Activated CD4-positive, alpha-beta T cell treated with anti-CD3 and anti-CD28 coated beads for 24 hours (primary cell): ENCODE results near the gene NBPF12.
"Not testable (repeated sequence)": the region's sequence is repeated elsewhere in the genome, so short reads cannot be mapped to it uniquely, and the experiment has no call there.

Source experiments
- DNase-seq, 2 donors: peaks; one replicate each; pipeline ENCODE4 v3.0.0-alpha.2; 2020; ENCODE audit warnings: low read depth in 2 of 2

The NBPF12 gene

DNA sequence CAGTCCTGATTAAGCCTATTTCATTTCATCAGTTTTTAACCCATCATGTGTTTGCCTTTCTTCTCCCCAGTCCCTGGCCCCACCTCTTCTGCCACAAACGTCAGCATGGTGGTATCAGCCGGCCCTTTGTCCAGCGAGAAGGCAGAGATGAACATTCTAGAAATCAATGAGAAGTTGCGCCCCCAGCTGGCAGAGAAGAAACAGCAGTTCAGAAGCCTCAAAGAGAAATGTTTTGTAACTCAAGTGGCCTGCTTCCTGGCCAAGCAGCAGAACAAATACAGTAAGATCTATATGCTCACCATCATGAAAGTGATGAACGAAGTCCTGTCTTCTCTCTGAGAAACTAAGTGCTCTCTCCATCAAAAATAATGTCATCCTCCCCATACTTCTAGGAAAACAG lies 34.6 kb downstream of the NBPF12 start:
- DNase-seq = not testable (repeated sequence)

DNA sequence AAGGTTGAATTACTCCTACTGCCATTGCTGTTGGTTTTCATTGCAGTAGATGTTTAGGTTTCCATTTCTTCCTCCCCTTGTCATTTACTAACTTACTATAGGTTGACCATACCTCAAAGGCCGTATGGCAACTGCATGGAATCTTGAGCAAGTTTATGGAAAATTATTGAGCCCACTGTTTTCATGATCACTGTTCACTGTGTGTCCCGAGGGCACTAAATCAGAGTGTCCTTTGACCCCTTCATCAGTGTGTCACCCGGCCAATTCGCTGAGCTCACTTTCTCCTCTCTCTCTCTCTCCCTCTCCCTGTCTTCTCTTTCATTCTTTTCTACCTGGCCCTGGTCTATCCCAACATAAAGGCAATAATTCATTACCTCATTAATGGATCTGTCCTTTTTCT lies 47.7 kb downstream of the NBPF12 start:
- DNase-seq = not testable (repeated sequence)

DNA sequence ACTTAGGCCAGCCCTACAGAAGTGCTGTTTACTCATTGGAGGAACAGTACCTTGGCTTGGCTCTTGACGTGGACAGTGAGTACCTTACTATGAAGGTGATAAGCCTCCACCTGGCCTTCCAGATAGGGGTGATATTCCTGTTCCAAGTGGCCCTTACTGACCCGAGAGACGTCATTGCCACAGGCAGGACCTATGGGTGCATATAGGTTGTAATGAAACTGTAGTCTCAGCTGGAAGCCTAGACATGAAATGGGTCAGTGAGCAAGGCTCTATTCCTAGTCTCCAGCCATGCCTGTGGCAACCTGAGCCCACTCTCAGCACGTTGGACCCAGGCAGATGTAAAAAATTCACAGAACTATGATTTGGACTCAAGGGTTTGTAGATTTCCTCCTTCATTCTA lies 48.3 kb downstream of the NBPF12 start:
- DNase-seq = not testable (repeated sequence)

DNA sequence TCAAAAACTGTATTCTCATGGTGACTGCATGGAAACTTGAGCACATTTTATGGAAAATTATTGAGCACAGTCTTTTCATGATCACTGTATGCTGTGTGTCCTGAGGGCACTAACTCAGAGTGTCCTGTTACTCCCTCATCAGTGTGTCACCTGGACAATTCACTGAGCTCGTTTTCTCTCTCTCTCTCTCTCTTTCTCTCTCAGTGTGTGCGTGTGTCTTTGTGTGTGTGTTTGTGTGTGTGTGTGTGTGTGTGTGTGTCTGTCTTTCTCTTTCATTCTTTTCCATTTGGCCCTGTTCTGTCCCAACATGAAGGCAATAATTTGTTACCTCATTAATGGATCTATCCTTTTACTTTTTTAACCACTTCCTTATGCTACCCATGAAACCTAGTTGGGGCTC lies 49.4 kb downstream of the NBPF12 start:
- DNase-seq = not testable (repeated sequence)

DNA sequence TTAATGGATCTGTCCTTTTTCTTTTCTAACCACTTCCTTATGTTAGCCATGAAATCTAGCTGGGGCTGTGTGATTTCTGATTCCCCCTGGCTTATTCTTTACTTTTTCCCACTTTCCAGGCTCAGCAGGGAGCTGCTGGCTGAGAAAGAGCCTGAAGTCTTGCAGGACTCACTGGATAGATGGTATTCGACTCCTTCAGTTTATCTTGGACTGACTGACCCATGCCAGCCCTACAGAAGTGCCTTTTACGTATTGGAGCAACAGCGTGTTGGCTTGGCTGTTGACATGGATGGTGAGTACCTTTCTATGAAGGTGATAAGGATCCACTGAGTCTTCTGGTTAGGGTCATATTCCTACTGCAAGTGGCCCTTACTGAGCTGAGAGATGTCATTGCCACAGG lies 51.3 kb downstream of the NBPF12 start:
- not testable (repeated sequence) for DNase-seq

DNA sequence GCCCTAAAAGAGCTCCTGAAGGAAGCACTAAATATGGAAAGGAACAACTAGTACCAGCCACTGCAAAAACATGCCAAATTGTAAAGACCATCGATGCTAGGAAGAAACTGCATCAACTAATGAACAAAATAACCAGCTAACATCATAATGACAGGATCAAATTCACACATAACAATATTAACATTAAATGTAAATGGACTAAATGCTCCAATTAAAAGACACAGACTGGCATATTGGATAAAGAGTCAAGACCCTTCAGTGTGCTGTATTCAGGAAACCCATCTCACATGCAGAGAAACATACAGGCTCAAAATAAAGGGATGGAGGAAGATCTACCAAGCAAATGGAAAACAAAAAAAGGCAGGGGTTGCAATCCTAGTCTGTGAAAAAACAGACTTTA lies 70.4 kb downstream of the NBPF12 start:
- DNase-seq = not testable (repeated sequence)

DNA sequence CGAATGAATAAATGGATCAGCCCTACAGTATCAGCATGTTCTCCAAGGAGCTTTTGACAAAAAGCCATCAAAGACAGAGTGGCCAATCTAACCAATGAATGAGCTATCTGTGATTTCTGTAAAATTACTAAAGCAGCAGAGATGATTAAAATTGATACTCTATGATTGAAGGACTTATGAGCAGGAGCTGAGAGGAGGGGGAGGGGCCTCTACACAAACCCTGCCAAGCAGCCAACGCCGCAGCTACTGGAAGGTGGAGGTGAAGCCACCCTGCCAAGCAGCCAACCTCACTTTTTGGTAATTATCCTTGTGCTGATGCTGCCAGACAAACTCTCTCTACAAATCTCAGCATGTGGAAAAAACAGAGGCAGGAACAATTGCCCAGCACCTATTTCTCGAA lies 88.9 kb downstream of the NBPF12 start:
- DNase-seq = not testable (repeated sequence)

DNA sequence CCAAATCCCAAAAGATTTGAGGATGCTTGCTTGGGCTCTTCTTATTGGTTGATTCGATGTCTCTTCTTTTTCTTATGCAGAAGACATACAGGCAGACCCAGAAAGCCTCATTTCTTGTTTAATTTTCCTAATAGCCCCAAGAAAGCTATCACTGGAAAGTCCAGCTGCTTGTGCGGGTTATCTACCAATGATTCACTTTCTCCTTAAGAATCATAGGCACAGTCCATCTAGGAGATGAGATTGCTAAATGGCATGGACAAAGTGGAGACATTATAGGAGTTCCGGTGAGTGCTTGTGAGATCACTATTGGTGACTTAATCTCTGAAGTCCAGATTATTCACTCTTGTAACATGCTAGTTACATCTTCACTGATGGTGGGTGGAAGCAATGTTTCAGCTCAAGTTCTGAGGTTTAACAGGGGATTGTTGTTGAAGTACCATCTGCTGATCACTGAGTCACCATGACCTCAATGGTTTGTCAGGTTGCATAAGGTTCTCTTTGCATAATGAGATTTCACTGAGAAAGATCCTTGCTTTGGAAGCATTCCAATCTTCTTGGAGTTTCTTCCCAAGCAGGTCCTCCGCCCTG lies 92.0 kb downstream of the NBPF12 start:
- not testable (repeated sequence) for DNase-seq

DNA sequence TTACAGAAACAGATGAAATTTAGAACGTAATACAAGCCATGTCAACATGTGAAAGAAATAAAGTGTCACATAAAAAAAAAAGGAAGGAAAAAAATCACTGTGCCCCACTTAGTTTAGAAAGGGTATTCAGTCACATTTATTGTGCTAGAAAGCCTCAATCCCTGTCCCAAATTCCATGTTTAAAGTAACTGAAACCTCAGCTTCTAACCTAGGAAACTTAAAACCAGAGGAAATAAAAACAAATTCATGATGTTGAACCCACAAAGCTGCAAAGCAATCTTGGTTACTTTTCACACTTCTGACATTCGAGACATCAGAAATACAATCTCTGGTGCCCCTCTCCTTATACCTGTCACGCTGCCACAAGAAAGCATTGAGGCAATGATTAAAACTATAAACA lies 101.8 kb downstream of the NBPF12 start:
- DNase-seq = no peak

DNA sequence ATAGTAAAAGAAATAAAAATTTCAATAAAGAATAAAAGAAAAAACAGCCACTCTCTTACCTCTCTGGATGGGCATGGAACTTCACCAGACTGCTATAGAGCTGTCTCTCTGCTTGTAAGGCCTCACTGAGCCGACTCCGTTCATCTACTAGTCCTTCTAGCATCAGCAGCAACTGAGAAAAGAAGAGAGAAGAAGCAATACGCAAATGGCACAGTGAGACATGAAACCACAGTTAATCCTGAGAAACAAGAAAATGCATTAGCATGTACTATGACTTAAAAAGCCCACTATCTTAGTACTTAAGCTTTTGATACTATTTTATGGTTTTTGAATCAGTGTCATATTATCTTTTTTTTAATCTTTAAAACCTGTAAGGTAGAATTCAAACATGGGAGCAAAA lies 104.8 kb downstream of the NBPF12 start:
- DNase-seq = not testable (repeated sequence)

DNA sequence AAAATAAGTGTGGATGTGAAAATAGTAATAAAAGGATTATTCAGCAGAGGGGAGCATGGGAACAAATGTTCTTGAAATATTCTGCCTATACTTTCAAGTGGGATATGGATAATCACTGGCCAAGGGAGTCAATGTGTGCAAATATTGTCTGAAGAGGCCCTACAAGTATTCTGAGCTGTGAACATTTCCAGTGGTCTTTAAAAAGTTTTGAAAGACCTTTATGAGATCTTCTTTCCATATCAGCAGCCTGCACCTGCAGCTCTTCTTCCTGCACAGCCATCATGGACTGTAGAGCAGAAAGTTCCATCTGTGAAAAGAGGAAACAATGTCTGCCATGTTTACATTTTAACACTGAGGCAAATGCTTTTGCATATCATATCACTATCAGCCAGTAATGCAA lies 106.4 kb downstream of the NBPF12 start:
- not testable (repeated sequence) for DNase-seq
